Measurements from ENCODE around the gene PUM1. TPM values are rescaled to one million over a fixed set of nuclear protein-coding genes. Genes with fewer than 3 reads are reported as not detected.

Gene PUM1
- total and polyA plus RNA-seq, 2 of the 8 experiments (the other 6 are each of a cell fraction or from before 2014, with no cell fraction given): 122 to 177 TPM

- TF ChIP-seq TEAD4 (IDR thresholded peaks at IDR 0.05; ENCODE audit: low read depth, low read length) (no peak), EZH2 (IDR thresholded peaks at IDR 0.05; ENCODE audit: low read depth, low read length, severe bottlenecking) (no peak), RAD21 (IDR thresholded peaks at IDR 0.05 in 1 of 2, conservative IDR thresholded peaks at IDR 0.05 in 1 of 2; ENCODE audit: low read depth in 2 of 2, low read length in 2 of 2) (no peak), CTBP2 (IDR thresholded peaks at IDR 0.05; ENCODE audit: borderline replicate concordance, insufficient read depth, insufficient read length, low read length) (no peak), SRF (IDR thresholded peaks at IDR 0.05; ENCODE audit: low read depth, low read length) (no peak)
These were observed 1.9 kb downstream of the PUM1 start (continued) for GRCh38 chr1:31063631-31064030.

Measured in H1 (cell line).